Osteocyte (in vitro differentiated cells): ENCODE results near the gene PANK1. TPM values are rescaled to one million over a fixed set of nuclear protein-coding genes. Genes with fewer than 3 reads are reported as not detected.

Experiments used
- DNase-seq: peaks from one replicate; pipeline ENCODE4 v3.0.0; 2021; ENCODE audit warnings: mixed read lengths; ENCODE audit not compliant: unreplicated experiment; ENCODE audit errors: extremely low spot score
- H3K27ac Mint-ChIP-seq: one replicate; pipeline ENCODE4 v1.8.0; 2021; ENCODE audit warnings: mild to moderate bottlenecking, mixed read lengths; ENCODE audit not compliant: unreplicated experiment
- H3K27me3 Mint-ChIP-seq: one replicate; pipeline ENCODE4 v1.8.0; 2021; ENCODE audit warnings: mixed read lengths; ENCODE audit not compliant: unreplicated experiment
- H3K36me3 Mint-ChIP-seq: one replicate; pipeline ENCODE4 v1.8.0; 2021; ENCODE audit warnings: mixed read lengths; ENCODE audit not compliant: unreplicated experiment
- H3K4me1 Mint-ChIP-seq: one replicate; pipeline ENCODE4 v1.8.0; 2021; ENCODE audit warnings: mixed read lengths; ENCODE audit not compliant: unreplicated experiment
- H3K4me3 Mint-ChIP-seq: one replicate; pipeline ENCODE4 v1.8.0; 2021; ENCODE audit warnings: mild to moderate bottlenecking, moderate library complexity, mixed read lengths; ENCODE audit not compliant: unreplicated experiment
- H3K9me3 Mint-ChIP-seq: one replicate; pipeline ENCODE4 v1.8.0; 2021; ENCODE audit warnings: mixed read lengths; ENCODE audit not compliant: unreplicated experiment
- CTCF ChIP-seq: fragments of 200-600 bp; sonication (generic); IDR thresholded peaks from 2 replicates; pipeline ENCODE4 v1.5.0; 2021; ENCODE audit warnings: antibody characterized with exemption, mild to moderate bottlenecking, moderate library complexity
- total RNA-seq: library from RNA; stranded (reverse); gene quantifications from 2 replicates; pipeline ENCODE4 v1.2.1, GENCODE V29; 2021

Gene PANK1
- total RNA-seq, 1 donor from 2014 or later = 6.6 TPM

- no peak for DNase-seq
- Mint-ChIP-seq H3K4me1 (peaks cover 28% of the 10 kb centered on the region), H3K9me3 (no peaks in the 10 kb centered on the region), H3K27ac (peak overlapping the region; percentile 56), H3K27me3 (no peaks in the 10 kb centered on the region), H3K36me3 (no peaks in the 10 kb centered on the region), H3K4me3 (no peak overlapping the region)
- TF ChIP-seq CTCF = no peak
These were observed 1.6 kb downstream of the PANK1 start for GRCh38 chr10:89643431-89643811.

DNA sequence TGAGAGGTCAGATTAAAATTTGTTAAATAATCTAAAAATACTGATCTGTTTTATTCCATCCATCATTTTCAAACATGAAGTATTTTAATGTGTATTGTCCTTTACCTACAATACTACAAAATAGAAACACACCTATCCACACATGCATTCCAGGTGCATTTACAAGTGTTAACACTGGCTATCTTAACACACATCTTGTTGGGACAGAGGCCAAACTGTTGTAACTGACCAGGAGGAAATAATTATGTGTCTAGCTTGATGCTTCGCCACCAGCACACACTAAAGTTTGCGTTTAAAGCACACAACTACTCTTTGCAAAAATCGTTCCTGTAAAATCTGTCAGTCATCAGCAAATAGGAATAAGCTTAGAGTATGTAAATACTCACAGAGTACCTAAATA, 2.8 kb downstream of the PANK1 start:
- Mint-ChIP-seq H3K36me3 (no peaks in the 10 kb centered on the region), H3K27me3 (no peaks in the 10 kb centered on the region), H3K4me3 (no peak overlapping the region), H3K27ac (no peak overlapping the region), H3K4me1 (peaks cover 28% of the 10 kb centered on the region), H3K9me3 (no peaks in the 10 kb centered on the region)
- no peak for TF ChIP-seq CTCF
- no peak for DNase-seq

GRCh38 chr10:89640241-89640640, 4.8 kb downstream of the PANK1 start:
- Mint-ChIP-seq H3K27me3 (no peaks in the 10 kb centered on the region), H3K4me3 (no peak overlapping the region), H3K27ac (no peak overlapping the region), H3K4me1 (peaks cover 20% of the 10 kb centered on the region), H3K9me3 (no peaks in the 10 kb centered on the region), H3K36me3 (no peaks in the 10 kb centered on the region)
- TF ChIP-seq CTCF = no peak
- no peak for DNase-seq

- peaks cover 18% of the 10 kb centered on the region for H3K4me1 Mint-ChIP-seq
- no peak for TF ChIP-seq CTCF
- H3K36me3 Mint-ChIP-seq = no peaks in the 10 kb centered on the region
- H3K27me3 Mint-ChIP-seq = no peaks in the 10 kb centered on the region
- no peak overlapping the region for H3K27ac Mint-ChIP-seq
- no peak for DNase-seq
- no peaks in the 10 kb centered on the region for H3K9me3 Mint-ChIP-seq
- no peak overlapping the region for H3K4me3 Mint-ChIP-seq
These were observed 5.7 kb downstream of the PANK1 start for GRCh38 chr10:89639326-89639725.

DNA sequence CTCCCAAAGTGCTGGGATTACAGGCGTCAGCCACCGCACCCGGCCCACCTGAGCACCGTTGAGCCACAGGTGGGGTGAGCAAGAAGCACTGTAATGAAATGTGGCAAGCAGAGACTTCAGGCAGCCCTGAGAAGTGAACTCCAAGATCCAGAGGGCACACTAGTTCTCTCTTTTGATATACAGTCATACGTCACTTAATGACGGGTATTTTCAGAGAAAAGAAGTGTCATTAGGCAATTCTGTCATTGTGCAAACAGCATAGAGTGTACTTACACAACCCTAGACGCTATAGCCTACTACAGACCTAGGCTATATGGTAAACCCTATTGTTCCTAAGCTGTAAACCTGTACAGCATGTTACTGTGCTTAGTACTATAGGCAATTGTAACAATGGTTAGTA, 7.9 kb downstream of the PANK1 start:
- Mint-ChIP-seq H3K4me1 (peaks cover 13% of the 10 kb centered on the region), H3K27me3 (no peaks in the 10 kb centered on the region), H3K9me3 (no peaks in the 10 kb centered on the region), H3K4me3 (no peak overlapping the region), H3K27ac (no peak overlapping the region), H3K36me3 (no peaks in the 10 kb centered on the region)
- TF ChIP-seq CTCF = no peak
- no peak for DNase-seq
